Measurements from ENCODE around the gene SEMA3F.

SEMA3F gene

GRCh38 chr3:50134367-50134766 is 20.8 kb upstream of the SEMA3F start:
- Histone ChIP-seq H3K9ac (ENCODE audit: low read length) (no peak overlapping the region), H3K4me1 (ENCODE audit: insufficient read depth, low read length) (no peaks in the 10 kb centered on the region), H3K9me3 (ENCODE audit: low read length) (no peaks in the 10 kb centered on the region), H3K27ac (ENCODE audit: low read depth, low read length) (no peak overlapping the region), H3K36me3 (ENCODE audit: insufficient read depth, low read length) (no peaks in the 10 kb centered on the region), H3K4me3 (ENCODE audit: low read depth in 1 of 2, low read length in 2 of 2) (no peak overlapping the region), H3K27me3 (ENCODE audit: control insufficient read depth in 1 of 2, insufficient read depth in 2 of 2, low read length in 2 of 2) (no peaks in the 10 kb centered on the region)

GRCh38 chr3:50135964-50136363 is 19.2 kb upstream of the SEMA3F start:
- Histone ChIP-seq H3K27ac (ENCODE audit: low read depth, low read length) (no peak overlapping the region), H3K36me3 (ENCODE audit: insufficient read depth, low read length) (no peaks in the 10 kb centered on the region), H3K9ac (ENCODE audit: low read length) (no peak overlapping the region), H3K4me1 (ENCODE audit: insufficient read depth, low read length) (no peaks in the 10 kb centered on the region), H3K4me3 (ENCODE audit: low read depth in 1 of 2, low read length in 2 of 2) (no peak overlapping the region), H3K27me3 (ENCODE audit: control insufficient read depth in 1 of 2, insufficient read depth in 2 of 2, low read length in 2 of 2) (no peaks in the 10 kb centered on the region), H3K9me3 (ENCODE audit: low read length) (no peaks in the 10 kb centered on the region)

- Histone ChIP-seq H3K4me1 (ENCODE audit: insufficient read depth, low read length) (no peaks in the 10 kb centered on the region), H3K9ac (ENCODE audit: low read length) (no peak overlapping the region), H3K27me3 (ENCODE audit: control insufficient read depth in 1 of 2, insufficient read depth in 2 of 2, low read length in 2 of 2) (no peaks in the 10 kb centered on the region), H3K4me3 (ENCODE audit: low read depth in 1 of 2, low read length in 2 of 2) (no peak overlapping the region), H3K36me3 (ENCODE audit: insufficient read depth, low read length) (no peaks in the 10 kb centered on the region), H3K9me3 (ENCODE audit: low read length) (no peaks in the 10 kb centered on the region), H3K27ac (ENCODE audit: low read depth, low read length) (no peak overlapping the region)
These were observed 18.3 kb upstream of the SEMA3F start for GRCh38 chr3:50136714-50137405.

GRCh38 chr3:50137531-50137930 is 17.6 kb upstream of the SEMA3F start:
- no peaks in the 10 kb centered on the region for H3K36me3 ChIP-seq (ENCODE audit: insufficient read depth, low read length)
- H3K9ac ChIP-seq (ENCODE audit: low read length) = no peak overlapping the region
- no peaks in the 10 kb centered on the region for H3K27me3 ChIP-seq (ENCODE audit: control insufficient read depth in 1 of 2, insufficient read depth in 2 of 2, low read length in 2 of 2)
- no peaks in the 10 kb centered on the region for H3K9me3 ChIP-seq (ENCODE audit: low read length)
- H3K27ac ChIP-seq (ENCODE audit: low read depth, low read length) = no peak overlapping the region
- no peak overlapping the region for H3K4me3 ChIP-seq (ENCODE audit: low read depth in 1 of 2, low read length in 2 of 2)
- H3K4me1 ChIP-seq (ENCODE audit: insufficient read depth, low read length) = no peaks in the 10 kb centered on the region

- H3K27ac ChIP-seq (ENCODE audit: low read depth, low read length) = no peak overlapping the region
- H3K4me3 ChIP-seq (ENCODE audit: low read depth in 1 of 2, low read length in 2 of 2) = no peak overlapping the region
- H3K4me1 ChIP-seq (ENCODE audit: insufficient read depth, low read length) = no peaks in the 10 kb centered on the region
- no peaks in the 10 kb centered on the region for H3K9me3 ChIP-seq (ENCODE audit: low read length)
- H3K9ac ChIP-seq (ENCODE audit: low read length) = no peak overlapping the region
- H3K27me3 ChIP-seq (ENCODE audit: control insufficient read depth in 1 of 2, insufficient read depth in 2 of 2, low read length in 2 of 2) = no peaks in the 10 kb centered on the region
- H3K36me3 ChIP-seq (ENCODE audit: insufficient read depth, low read length) = no peaks in the 10 kb centered on the region
These were observed 16.6 kb upstream of the SEMA3F start for GRCh38 chr3:50138266-50139200.

DNA sequence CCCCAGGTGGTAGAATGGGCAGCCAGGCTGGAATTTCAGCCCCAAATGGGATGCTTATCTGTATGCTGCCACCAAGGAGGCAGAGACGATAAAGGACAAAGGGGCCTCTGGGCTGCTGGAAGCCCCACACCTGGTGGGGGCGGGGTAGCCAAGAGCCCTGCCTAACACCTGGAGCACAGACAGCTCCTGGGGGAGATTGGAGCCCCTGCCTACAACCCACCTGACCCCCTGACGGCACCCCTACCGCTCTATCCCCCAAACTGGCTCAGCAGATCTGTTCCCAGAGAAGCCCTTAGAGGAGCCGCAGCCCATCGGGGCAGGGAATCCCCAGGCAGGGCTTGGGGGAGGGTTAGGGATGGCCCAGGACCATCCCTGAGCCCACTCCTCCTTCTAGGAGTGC is 15.8 kb upstream of the SEMA3F start:
- Histone ChIP-seq H3K27ac (ENCODE audit: low read depth, low read length) (no peak overlapping the region), H3K4me1 (ENCODE audit: insufficient read depth, low read length) (no peaks in the 10 kb centered on the region), H3K9me3 (ENCODE audit: low read length) (no peaks in the 10 kb centered on the region)

DNA sequence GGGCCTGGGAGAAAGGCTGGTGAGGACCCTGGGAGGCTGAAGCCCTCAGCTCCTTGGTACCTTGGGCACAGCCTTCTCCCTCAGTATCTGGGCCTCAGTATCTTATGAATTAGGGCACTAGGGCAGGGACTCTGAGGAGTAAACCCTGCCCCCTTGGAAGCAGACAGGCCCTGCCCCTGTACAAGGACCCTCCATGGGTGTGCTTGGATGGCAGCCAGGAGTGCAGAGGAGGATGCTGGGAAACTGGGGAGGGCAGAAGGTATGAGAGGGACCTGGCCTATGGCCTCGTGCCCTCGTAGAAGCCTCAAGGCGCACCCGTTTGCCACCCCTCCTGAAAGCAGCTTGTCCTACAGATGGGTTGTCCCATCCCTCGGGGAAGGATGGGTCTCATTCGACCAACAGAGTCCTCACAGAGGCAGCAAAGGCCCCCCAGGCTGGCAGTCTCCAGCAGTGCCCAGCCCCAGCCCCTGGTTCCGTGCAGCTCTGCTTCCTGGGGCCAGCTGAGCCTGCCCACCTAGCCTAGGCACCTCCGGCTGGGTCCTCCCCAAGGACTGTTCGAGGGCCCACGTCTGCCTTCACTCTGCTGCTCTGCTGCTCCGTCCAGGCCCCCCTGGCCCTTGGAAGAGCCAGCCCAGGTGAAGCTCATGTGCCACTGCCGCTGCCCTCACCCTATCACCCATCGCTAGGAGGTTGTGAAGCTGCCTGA is 15.3 kb upstream of the SEMA3F start:
- Histone ChIP-seq H3K4me3 (ENCODE audit: low read depth in 1 of 2, low read length in 2 of 2) (no peak overlapping the region), H3K36me3 (ENCODE audit: insufficient read depth, low read length) (no peaks in the 10 kb centered on the region), H3K9me3 (ENCODE audit: low read length) (no peaks in the 10 kb centered on the region), H3K27me3 (ENCODE audit: control insufficient read depth in 1 of 2, insufficient read depth in 2 of 2, low read length in 2 of 2) (no peaks in the 10 kb centered on the region), H3K27ac (ENCODE audit: low read depth, low read length) (no peak overlapping the region), H3K4me1 (ENCODE audit: insufficient read depth, low read length) (no peaks in the 10 kb centered on the region), H3K9ac (ENCODE audit: low read length) (no peak overlapping the region)

More for the DNA sequence above, 15.8 kb upstream of the SEMA3F start:
- Histone ChIP-seq H3K4me3 (ENCODE audit: low read depth in 1 of 2, low read length in 2 of 2) (no peak overlapping the region), H3K27me3 (ENCODE audit: control insufficient read depth in 1 of 2, insufficient read depth in 2 of 2, low read length in 2 of 2) (no peaks in the 10 kb centered on the region), H3K36me3 (ENCODE audit: insufficient read depth, low read length) (no peaks in the 10 kb centered on the region), H3K9ac (ENCODE audit: low read length) (no peak overlapping the region)

DNA sequence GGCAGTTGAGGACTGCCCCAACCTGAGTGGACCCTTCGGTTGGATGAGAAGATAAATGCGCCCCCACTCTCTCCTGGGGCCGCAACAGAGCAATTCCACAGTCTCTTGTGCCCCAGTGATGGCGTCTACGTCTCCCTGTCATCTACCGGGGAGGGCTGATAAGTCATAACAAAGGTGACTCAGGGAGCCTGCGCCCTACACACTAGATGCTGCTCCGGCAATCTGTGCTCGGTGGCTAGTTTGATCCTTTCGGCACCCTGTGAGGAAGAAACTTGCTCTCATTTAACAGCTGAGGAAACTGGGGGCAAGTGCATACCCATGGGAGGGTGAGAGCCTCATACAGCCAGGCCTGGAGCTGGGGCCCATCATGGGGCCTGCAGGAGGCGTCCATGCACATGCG is 14.1 kb upstream of the SEMA3F start:
- Histone ChIP-seq H3K9ac (ENCODE audit: low read length) (no peak overlapping the region), H3K36me3 (ENCODE audit: insufficient read depth, low read length) (no peaks in the 10 kb centered on the region), H3K27me3 (ENCODE audit: control insufficient read depth in 1 of 2, insufficient read depth in 2 of 2, low read length in 2 of 2) (no peaks in the 10 kb centered on the region), H3K9me3 (ENCODE audit: low read length) (no peaks in the 10 kb centered on the region), H3K4me1 (ENCODE audit: insufficient read depth, low read length) (no peaks in the 10 kb centered on the region), H3K27ac (ENCODE audit: low read depth, low read length) (no peak overlapping the region), H3K4me3 (ENCODE audit: low read depth in 1 of 2, low read length in 2 of 2) (no peak overlapping the region)

DNA sequence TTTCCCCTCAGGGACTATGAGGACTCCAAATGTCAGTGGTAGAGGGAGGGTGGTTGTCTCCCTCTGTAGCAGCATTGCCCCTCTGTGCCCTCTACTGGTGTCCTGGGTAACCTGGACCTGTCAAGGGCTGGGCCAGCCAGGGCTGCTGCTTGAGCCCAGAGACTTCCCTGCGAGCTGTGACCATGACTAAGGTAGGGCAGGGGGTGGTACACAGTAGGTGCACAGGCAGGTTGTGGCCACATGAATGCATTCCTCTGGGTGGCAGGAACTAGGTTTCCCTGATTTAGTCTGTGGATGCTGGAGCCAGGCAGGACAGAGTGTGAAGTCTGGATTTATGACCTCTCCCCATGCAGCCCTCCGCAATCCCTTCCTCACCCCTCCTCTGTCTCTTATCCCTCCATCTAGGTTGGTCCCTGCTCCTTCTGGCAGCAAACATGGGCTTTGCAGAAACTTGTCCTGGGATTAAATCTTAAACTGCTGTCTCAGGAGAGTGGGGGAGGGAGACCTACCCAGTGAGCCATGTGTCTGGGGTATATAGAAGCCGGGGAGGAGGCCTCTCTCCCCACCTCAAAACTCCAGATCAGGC is 8.7 kb upstream of the SEMA3F start:
- Histone ChIP-seq H3K36me3 (ENCODE audit: insufficient read depth, low read length) (no peaks in the 10 kb centered on the region), H3K4me1 (ENCODE audit: insufficient read depth, low read length) (no peaks in the 10 kb centered on the region), H3K9ac (ENCODE audit: low read length) (no peak overlapping the region), H3K4me3 (ENCODE audit: low read depth in 1 of 2, low read length in 2 of 2) (no peak overlapping the region), H3K27ac (ENCODE audit: low read depth, low read length) (no peak overlapping the region), H3K9me3 (ENCODE audit: low read length) (no peaks in the 10 kb centered on the region), H3K27me3 (ENCODE audit: control insufficient read depth in 1 of 2, insufficient read depth in 2 of 2, low read length in 2 of 2) (no peaks in the 10 kb centered on the region)

- Histone ChIP-seq H3K36me3 (ENCODE audit: insufficient read depth, low read length) (no peaks in the 10 kb centered on the region), H3K4me1 (ENCODE audit: insufficient read depth, low read length) (no peaks in the 10 kb centered on the region), H3K27ac (ENCODE audit: low read depth, low read length) (no peak overlapping the region), H3K9me3 (ENCODE audit: low read length) (no peaks in the 10 kb centered on the region), H3K27me3 (ENCODE audit: control insufficient read depth in 1 of 2, insufficient read depth in 2 of 2, low read length in 2 of 2) (no peaks in the 10 kb centered on the region), H3K4me3 (ENCODE audit: low read depth in 1 of 2, low read length in 2 of 2) (no peak overlapping the region), H3K9ac (ENCODE audit: low read length) (no peak overlapping the region)
These were observed 8.1 kb upstream of the SEMA3F start for GRCh38 chr3:50147016-50147415.

- Histone ChIP-seq H3K36me3 (ENCODE audit: insufficient read depth, low read length) (no peaks in the 10 kb centered on the region), H3K27me3 (ENCODE audit: control insufficient read depth in 1 of 2, insufficient read depth in 2 of 2, low read length in 2 of 2) (no peaks in the 10 kb centered on the region), H3K9me3 (ENCODE audit: low read length) (no peaks in the 10 kb centered on the region), H3K9ac (ENCODE audit: low read length) (no peak overlapping the region), H3K27ac (ENCODE audit: low read depth, low read length) (no peak overlapping the region), H3K4me1 (ENCODE audit: insufficient read depth, low read length) (no peaks in the 10 kb centered on the region), H3K4me3 (ENCODE audit: low read depth in 1 of 2, low read length in 2 of 2) (no peak overlapping the region)
These were observed 7.7 kb upstream of the SEMA3F start for GRCh38 chr3:50147447-50147846.
